HPDE6-E6E7 (cell line): ENCODE measurements around the gene TTLL13.
A peak's percentile ranks its signal among the peaks of the same experiment; 100 is the strongest.

Experiments used
- DNase-seq: peaks from one replicate; pipeline ENCODE4 v3.0.0; 2011; ENCODE audit warnings: missing footprints; ENCODE audit errors: extremely low spot score

Gene TTLL13

GRCh38 chr15:90249203-90249863 is at the start of gene TTLL13:
Gene TTLL13, plus strand, starts transcription at chr15:90249556. Its CDS starts 1,075 bp downstream, at chr15:90250631.
- peak; percentile 72 for DNase-seq

GRCh38 chr15:90200534-90201129 is 48.7 kb upstream of the TTLL13 start:
- no peak for DNase-seq

- DNase-seq = peak; percentile 70
These were observed 48.0 kb upstream of the TTLL13 start, which contains the start of gene SEMA4B for GRCh38 chr15:90201130-90201943. Gene SEMA4B, plus strand, starts transcription at chr15:90201330. Its CDS starts 249 bp downstream, at chr15:90201579.

GRCh38 chr15:90201944-90202375 is 47.4 kb upstream of the TTLL13 start:
- DNase-seq = no peak

GRCh38 chr15:90202929-90203328 is 46.4 kb upstream of the TTLL13 start:
- no peak for DNase-seq

GRCh38 chr15:90203473-90203872 is 45.9 kb upstream of the TTLL13 start:
- DNase-seq = no peak

- DNase-seq = no peak
These were observed 45.4 kb upstream of the TTLL13 start for GRCh38 chr15:90203922-90204321.

- no peak for DNase-seq
These were observed 44.1 kb upstream of the TTLL13 start for GRCh38 chr15:90205050-90205848.

- DNase-seq = no peak
These were observed 43.5 kb upstream of the TTLL13 start for GRCh38 chr15:90205886-90206285.

GRCh38 chr15:90207252-90207651 is 42.1 kb upstream of the TTLL13 start:
- no peak for DNase-seq

GRCh38 chr15:90208356-90208755 is 41.0 kb upstream of the TTLL13 start:
- no peak for DNase-seq

GRCh38 chr15:90209591-90209990 is 39.8 kb upstream of the TTLL13 start:
- DNase-seq = no peak

GRCh38 chr15:90210593-90210992 is 38.8 kb upstream of the TTLL13 start:
- DNase-seq = no peak

- DNase-seq = no peak
These were observed 38.3 kb upstream of the TTLL13 start for GRCh38 chr15:90211009-90211408.

GRCh38 chr15:90211440-90212143 is 37.8 kb upstream of the TTLL13 start:
- DNase-seq = peak; percentile 98

GRCh38 chr15:90212221-90213098 is 36.9 kb upstream of the TTLL13 start:
- no peak for DNase-seq

GRCh38 chr15:90213122-90213817 is 36.1 kb upstream of the TTLL13 start:
- DNase-seq = no peak

- no peak for DNase-seq
These were observed 35.5 kb upstream of the TTLL13 start for GRCh38 chr15:90213818-90214204.

- DNase-seq = no peak
These were observed 34.7 kb upstream of the TTLL13 start for GRCh38 chr15:90214553-90215196.
